Femur (tissue), 1 donor: Measurements from ENCODE around the gene ZXDC.

Experiments
- DNase-seq: peaks from one replicate; pipeline ENCODE4 v3.0.0-alpha.2; 2017

Gene ZXDC

DNA sequence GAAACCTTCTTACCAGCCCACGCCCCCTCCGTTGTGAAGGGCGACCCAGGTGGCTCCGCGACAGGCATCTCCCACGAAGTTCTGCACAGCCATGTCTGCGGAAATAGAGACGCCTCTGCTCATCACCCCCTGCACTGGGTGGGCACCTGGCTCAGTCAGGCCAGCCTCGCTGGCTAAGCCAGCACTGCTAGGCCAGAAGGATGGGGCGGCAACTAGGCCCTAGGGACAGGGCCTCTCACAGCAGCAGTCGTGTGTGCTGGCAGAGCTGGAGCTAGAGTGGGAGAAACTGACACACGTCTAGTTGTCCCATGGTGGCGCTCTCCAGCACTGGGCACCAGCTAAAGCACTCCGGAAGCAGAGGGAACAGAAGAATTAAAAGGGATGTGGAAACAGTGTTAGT lies 12.5 kb upstream of the ZXDC start:
- no peak for DNase-seq

DNA sequence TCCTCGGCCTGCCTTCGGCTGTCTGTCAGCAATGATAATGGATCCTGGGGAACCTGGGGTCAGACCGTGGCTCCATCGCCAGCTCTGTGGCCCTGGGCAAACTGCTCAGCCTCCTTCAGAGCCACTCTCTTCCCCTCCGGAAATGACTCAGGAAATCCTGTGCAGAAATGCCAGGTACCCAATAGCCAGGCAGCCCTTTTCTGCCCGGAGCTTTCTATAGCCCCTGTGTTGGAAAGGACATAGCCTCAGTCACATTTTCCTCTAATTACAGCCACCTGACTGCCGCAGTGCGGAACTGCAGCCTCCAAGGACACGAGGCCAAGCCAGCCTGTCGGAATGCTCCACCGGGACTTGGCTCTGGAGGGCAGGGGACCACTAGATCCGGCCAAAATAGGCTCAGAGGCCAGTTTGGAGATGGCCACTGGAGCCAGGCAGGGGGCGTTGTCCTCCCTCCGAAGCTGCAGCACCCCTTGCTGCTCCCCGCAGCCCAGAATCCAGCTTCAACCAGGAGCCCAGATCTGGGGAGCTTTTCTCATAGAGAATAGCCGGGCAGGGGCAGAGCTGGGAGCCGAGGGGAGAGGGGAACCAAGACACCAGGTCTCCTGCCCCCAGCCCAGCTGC lies 11.6 kb upstream of the ZXDC start:
- DNase-seq, result peak; percentile 65

DNA sequence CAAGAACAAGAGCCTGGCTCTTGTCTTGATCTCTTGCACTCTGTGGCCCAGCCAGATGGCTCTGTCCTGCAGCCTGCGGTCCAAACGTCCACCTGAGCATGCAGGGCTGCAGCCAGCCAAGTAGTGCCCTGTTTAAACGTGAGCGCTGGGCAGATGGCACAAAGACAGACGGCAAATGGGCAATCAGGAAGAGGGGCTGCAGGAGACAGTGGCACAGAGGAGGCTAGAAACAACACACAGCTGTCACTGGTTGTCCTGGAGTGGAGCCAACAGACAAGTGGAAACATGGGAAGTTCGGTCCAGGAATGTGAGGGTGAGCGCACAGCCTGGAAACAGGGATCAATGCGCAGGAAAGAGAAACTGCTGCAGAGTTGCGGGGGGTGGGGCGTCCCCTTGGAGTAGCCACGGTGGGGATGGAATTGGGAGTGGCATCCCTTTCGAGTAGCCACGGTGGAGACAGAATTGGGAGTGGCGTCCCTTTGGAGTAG lies 10.7 kb upstream of the ZXDC start:
- DNase-seq, result no peak

DNA sequence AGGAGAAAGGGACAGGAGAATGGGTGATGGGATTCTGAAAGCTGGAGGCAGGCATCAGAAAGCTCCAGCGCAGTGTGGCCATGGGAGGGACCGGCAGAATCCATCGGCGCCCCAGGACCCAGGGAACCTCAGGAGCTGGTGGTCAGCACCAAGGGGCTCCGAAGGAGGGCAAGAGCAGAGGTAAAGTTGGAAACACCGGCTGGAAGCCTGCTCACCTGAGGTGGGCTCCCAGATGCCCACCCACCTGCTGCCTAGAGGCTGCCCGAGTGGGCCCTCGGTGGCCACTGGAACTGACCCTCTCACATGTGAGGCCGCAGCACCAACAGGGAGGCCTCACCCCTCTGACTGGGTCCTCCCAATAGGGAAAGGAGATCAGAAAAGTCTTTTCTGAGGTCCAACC lies 10.3 kb upstream of the ZXDC start:
- DNase-seq, result no peak

DNA sequence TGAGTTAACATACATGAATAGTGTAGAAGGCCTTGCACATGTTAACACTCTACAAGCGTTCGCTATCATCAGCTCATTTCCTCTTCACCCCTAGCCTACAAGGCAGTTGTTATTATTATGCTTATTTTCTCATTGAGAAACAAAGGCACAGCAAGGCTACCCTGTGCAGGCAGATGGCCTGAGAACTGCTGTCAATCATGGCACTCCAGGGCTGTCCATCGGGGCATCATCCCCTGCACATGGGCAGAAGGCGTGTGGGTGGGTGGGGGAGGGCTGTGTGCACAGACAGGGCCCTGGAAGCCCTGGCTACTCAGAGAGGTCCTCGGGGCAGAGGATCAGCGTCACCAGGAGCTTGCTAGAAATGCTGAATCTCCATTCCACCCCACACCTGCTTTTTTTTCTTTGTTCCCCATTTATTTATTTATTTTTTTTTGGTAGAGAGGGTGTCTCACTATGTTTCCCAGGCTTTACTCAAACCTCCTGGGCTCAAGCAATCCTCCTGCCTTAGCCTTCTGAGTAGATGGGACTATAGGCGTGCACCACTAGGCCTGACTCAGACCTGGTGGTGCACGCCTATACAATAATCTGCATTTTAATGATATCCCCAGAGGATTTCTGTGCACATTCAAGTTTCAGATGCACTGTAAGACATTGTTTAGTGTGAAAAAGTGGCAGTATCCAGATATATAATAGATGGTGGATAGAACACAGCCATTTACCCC lies 9.6 kb upstream of the ZXDC start:
- DNase-seq, result no peak

DNA sequence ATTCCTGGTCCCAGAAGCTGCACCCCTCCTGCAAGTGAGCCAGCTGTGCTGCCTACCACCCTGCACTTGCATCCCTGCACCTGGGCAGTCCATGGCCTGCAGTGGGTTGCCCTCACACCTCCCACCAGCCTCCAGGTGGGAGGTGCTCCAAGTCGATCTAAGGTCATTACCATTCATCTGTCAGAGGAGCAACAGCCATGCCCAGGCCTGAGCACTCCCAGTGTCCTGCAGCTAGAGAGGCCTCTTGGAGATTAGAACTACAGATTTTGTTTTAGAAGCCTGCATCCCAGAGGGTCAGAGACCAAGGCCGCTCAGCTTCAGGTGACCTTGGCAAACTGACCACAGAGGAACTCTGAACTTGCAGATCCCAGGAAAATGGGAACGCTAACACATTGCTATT lies 9.0 kb upstream of the ZXDC start:
- no peak for DNase-seq

DNA sequence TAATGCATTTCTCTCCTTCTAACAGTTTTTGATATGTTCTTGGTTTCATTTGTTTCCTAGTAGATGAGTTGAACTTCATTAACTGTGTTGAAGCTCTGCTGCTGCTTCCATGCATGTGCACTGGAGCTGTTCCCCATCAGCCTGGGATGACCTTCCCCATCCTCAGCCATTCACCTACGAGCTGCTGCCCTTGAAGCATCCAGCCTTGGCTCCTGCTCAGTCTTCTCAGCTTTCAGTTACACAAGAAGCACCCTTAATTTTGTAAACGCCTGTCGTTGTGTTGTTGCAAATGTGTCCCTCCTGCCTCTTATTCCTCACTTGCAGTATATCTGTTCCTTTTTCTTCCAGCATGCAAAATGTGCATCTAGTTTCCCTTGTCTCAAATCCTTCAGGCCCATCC lies 8.5 kb upstream of the ZXDC start:
- DNase-seq, result no peak

DNA sequence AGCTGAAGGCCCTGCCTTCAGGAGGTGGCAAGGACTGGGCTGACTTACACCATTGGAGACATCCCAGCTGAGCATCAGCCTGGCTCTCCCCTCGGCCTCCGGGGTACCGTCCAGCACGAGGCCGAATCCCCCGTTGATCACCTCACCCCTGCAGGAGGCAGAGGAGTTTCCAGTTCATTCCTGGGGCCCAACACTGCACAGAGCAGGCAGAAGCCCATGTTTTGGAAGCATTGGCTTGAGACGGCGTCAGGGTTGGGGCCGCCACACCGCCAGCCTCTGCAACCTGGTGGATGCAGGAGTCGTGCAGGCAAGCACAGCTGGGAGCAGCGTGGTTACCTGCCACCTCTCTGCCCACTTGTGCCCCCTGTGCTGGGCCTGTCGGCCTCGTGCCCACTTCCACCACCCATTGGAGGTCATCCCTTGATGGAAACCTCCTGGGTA lies 7.7 kb upstream of the ZXDC start:
- DNase-seq, result no peak

DNA sequence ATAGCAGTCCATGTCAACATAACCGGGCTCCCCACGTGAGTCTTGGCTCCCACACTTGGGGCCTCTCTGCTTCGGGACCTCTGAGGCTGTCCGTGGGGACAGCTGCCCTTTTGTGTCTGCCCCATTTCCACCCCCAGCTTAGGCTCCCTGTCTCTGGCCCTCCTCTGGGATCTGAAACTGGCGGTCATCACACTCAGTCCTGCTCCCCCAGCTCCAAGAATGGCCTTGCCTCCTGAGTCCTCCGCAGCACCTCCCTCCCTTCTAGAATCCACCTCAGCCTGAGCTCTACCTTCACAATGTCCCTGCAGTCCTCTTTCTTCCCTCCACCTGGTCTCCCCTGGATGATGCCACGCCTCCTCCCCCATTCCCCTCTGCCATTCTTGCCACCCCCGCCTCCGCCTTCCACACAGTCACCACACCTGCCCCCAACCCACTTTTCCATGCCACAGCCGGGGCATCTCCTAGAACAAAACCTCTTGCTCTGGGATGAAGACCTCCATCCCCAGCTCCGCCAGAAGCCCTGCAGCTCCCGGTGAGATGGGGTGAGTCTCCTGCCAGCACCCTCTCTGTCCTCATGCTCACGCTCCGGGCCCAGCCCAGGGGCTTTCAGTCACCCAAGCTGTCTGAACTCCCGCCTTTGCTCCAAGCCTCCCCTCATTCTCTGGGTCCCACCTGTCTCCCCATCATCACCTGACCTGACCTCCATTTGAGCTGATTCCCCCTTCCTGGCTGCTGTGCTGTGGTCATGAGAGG lies 7.0 kb upstream of the ZXDC start:
- DNase-seq, result no peak

DNA sequence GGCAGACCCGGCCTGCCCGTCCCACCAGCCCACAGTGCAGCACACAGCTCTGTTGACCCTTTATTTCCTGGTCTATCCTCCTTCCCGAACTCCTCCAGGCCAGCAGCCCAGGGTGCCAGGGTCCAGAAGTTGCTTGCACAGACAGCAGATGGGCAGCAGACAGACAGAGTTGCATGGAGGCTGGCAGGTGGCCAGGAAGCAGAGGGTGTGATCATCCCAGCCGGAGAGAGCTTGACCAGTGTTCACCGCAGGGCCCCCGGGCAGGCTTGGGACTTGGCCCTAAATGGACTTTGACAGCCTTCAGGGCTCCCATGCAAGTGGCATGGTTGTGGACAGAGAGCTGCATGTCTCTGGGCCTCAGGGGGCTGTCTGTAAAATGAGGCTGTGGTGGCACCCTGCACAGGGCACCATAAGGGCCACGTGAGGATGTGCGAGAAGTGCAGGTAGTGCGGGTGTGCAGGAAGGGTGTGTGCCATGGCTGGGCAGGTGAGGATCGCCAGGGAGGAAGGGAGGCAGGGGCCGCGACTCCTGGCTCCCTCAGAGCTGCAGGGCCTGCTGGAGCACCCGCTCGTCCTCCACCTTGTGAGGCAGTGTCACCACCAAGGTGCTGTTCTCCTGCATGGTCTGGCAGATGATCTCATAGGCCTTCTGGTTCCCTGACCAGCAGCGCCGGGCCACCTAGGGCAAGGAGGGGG lies 6.3 kb upstream of the ZXDC start:
- DNase-seq, result peak; percentile 78

DNA sequence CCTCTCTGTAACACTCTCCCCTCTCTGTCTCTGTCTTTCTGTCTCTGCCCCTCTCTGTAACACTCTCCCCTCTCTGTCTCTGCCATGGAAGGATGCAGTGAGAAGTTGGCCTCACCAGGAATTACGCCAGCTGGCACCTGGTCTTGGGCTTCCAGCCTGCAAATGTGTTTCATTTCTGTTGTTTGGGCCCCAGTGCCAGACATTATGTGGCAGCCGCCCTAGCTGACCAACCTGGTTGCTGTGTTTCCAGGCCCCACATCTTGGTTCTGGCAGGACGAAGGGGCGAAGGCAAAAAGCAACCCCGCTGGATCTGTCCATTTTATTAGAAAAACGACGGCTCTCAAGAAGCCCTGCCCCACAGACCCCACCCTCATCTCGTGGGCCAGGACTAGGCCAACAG lies 5.2 kb upstream of the ZXDC start:
- DNase-seq, result peak; percentile 75

DNA sequence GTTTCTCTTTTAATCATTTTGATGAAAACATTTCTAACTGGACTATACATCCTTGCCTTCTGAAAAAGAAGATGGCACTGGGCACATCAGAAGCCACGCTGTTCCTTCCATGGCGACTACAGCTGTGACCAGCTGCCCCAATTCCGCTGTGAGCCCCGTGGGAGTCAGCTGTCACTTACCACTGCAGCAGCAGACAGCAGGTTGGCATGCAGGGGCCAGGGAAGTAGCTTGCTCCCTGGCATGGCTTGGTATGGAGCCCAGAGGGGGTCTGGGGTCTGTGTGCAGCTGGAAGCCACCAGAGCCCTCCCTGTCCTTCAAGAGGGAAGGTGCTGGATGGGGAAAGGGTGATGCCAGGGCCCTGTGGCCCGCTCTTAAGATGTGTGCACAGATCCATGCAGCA lies 4.5 kb upstream of the ZXDC start:
- peak; percentile 59 for DNase-seq

DNA sequence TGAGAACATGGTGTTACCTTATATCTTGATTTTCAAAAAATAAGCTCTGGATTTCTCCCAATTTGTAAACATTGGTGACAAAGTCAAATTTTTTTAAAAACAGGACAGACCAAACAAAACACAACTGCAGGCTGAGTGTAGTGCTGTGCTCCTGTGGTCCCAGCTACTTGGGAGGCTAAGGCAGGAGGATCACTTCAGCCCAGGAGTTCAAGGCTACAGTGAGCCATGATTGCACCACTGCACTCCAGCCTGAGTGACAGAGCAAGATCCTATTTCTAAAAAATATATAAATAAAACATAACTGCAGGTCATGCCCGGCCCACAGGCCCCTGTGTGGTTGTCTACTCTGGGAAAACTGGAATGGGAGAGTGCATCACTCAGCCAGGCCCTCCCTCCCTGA lies 4.0 kb upstream of the ZXDC start:
- DNase-seq, result no peak

DNA sequence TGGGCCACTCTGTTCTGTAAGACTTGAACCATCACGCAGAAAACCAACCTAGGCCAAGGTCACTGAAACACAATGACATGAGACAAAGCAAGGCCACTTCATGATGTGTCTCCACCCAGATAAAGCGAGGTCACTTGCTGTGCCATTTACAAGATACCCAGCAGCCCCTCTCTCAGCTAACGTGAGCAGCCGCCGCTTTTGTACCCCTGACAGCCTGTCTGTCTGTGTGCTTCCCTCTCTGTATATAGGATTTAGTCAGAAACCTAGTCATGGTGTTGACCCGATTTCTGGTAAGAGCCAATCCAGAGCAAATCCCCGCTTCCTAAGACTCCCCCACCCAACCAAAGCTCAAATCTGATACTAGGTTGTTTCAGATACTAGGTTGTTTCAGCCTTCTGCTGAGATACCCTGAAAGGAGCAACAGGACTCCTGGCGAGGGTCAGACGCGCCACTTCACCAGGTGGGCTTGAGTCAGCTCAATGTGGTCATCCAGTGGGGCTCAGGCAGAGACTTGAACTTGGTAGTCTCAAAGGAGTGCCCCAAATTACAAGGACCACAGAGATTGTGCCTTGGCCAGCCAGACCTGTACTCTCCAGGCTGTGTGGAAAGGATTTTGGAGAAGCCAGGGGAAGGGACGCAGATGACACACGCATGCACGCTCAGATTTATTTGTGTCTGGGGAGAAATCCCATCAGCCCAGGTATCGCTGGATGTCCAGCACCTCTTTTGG lies 3.1 kb upstream of the ZXDC start:
- no peak for DNase-seq

DNA sequence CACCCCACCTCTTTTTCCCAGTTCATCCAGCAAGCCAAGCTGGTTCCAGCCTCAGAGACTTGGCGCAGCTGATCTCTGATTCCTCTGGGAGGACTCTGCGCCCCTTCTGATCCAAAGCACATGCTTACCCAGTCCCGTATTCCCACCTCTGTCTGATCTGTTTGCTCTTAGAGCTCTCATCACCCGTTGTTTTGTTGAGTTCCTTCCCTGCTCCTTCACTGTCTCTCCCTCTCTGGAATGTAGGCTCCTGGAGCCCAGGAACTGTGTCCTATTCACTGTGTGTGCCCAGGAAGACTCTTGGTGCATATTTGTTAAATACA lies 1.3 kb upstream of the ZXDC start:
- DNase-seq, result no peak

DNA sequence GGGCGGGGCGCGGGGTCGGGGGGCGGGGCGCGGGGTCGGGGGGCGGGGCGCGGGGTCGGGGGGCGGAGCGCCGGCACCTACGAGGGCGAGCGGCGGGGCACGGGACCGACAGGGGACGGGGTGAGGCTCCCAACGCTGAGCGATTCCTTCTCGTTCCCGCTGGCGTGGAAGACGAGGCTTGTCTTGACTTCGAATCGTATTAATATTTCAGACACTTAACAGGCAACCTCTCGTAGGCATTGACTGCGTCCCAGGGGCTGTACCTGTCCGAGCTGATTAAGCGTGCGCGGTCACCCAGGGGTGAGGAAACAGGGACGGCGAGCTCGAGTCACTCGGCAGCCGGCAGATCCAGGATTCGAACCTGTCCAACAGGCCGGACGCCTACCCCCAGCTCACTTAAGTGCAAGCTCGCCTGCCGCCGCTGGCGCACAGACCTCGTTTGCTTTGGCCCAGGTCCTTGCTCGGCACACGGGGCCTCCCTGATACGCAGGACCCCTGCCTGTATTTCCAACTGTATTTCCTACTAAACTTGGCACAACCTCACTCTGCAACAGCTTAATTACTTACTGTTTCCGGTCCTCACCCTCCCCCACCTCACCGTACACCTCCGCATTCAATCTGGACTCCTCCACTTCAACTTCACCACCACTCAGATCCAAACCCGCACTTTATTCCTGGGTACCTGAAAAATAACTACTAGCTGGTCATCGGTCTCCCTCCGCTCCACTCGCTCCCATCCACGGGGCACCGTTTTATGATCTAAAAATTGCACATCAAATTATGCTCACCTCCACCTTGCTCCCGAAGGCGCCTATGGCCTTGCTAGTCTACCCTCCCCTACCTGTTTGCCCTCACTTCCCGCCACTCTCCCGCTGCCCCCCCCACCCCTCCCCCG lies 722 bp upstream of the ZXDC start:
- DNase-seq, result peak; percentile 71

DNA sequence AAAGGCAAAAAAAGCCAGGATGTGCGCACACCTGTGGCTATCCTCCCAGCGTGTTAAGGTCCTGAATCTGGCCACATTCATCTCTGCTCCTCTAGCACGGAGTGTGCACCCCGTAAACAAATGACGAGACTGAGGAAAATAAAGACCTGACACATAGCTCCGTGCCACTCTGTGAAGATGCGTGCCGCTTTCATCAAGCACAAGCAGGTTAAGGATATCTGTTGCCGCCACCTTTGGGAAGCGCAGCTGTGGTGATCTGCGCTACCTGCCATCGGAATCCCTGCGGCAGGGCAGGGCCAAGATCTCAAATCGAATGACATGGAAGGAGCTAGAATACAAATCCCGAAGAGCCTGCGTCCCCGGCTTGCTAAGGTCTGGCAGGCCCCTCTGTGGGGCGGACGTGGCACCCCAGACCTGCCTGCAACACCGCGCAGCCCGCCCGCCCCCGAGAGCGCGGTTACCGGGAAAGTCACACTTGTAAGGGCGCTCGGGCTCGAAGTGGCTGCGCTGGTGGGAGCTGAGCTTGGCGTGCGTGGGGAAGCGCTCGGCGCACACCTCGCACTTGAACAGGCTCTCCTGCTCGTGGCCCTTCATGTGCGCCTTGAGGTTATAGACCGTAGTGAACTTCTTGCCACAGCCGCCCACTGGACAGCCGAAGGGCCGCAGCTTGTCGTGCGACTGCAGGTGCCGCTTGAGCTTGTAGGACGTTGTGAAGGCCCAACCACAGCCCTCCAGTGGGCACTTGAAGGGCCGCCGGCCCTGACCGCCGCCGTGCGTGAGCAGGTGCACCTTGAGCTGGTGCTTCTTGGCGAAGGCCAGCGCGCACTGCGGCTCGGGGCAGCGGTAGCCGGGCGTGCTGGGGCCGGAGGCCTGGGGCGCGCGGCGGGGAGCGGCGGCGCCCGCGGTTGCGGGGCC lies 936 bp downstream of the ZXDC start:
- peak; percentile 58 for DNase-seq

DNA sequence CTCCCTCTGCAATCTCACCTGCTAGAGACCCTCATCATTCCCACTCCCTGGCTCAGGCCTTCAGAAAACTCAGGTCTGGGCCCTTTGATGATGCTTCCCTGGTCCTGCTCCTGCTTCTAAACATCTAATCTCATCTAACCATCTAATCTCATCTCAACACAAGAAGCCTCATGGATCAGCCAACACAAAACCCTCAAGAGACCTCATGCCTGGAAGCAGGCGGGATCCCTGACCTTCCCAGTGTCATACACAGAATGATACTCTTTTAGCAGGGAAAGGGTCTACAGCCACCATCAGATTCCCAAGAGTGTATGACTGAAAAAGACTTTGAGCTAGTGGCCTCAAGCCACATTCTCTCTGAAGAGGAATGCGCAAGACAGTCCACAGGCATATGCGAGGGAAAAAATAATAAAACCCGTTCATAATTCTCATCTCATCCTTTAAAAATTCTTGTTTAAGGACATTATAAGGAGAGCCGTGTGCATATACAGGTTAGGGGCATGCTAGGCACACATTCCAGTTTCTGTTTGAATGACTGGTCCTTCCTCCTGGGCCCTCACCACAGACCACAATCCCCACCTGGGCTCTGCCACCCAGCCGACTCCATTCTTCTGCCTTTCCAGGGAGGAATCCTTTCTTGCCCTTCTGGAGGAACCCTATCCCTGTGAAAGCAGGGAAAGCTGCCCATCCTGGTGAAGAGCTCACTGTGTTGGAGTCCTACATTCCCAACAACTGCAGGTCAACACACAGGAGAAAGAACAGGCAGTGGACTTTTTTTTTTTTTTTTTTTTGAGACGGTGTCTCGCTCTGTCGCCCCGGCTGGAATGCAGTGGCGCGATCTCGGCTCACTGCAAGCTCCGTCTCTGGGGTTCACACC lies 2.2 kb downstream of the ZXDC start:
- no peak for DNase-seq

DNA sequence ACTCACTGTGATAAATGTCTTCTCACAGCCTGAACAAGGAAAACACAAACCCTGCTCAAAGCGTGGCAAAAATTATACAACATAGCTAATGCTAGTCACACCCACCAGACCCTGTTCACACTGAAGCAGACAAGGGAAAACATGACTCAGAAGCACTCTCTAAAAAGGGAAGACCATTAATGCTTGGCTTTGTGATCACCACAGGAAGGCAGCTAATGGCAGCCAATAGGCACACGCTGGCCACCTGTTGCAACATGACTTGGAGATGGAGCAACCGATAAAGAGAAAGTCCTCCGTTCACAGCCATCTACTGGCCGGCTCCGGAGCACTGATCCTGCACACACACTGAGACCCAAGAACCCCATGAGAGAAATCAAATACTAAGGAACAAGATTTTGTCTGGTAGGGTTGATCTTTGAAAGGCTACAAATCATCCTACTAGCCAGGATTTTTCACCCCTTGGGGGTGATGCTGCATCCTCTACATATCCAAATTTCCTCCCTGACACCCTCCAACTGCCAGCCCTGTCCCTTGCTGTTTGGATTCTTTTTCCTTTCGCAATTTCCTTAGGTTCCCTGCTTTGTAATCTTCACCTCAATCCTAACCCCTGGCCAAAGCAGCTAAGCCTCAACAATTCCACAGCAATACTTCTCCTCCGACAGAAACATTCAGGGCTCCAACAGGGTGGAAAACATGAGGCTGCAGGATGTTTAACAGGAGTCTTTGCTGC lies 3.2 kb downstream of the ZXDC start:
- peak; percentile 66 for DNase-seq
